ENCODE measurements around the gene SMYD4.
A peak's percentile ranks its signal among the peaks of the same experiment; 100 is the strongest.
"Not testable (repeated sequence)": the region's sequence is repeated elsewhere in the genome, so short reads cannot be mapped to it uniquely, and the experiment has no call there.

SMYD4 gene

DNA sequence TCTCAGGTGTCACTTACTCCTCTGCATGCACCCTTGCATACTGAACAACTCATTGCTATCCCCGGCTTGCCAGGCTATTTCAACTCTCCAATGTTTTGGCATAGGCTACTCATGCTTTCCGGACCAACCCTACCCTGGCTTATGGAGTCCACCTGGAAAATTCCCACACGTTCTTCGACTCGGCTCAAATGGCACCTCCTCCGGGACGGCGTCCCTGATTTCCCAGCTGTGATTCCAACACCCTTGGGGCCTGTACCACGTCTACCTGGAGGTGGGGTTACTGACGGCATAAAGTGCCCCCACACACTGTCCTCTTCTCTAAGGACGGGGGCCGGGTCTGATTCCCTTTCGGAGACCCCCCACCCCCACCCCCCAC is 498 bp downstream of the SMYD4 start:
- DNase-seq (ENCODE audit: low spot score) = no peak

- no peak for DNase-seq (ENCODE audit: low spot score)
Measured at GRCh38 chr17:1820528-1821252, 9.0 kb downstream of the SMYD4 start.

- no peak for DNase-seq (ENCODE audit: low spot score)
Measured at GRCh38 chr17:1813088-1813487, 16.6 kb downstream of the SMYD4 start.

GRCh38 chr17:1810450-1811103 is 19.1 kb downstream of the SMYD4 start:
- DNase-seq (ENCODE audit: low spot score) = no peak

GRCh38 chr17:1809815-1810214 is 19.9 kb downstream of the SMYD4 start:
- not testable (repeated sequence) for DNase-seq (ENCODE audit: low spot score)

DNA sequence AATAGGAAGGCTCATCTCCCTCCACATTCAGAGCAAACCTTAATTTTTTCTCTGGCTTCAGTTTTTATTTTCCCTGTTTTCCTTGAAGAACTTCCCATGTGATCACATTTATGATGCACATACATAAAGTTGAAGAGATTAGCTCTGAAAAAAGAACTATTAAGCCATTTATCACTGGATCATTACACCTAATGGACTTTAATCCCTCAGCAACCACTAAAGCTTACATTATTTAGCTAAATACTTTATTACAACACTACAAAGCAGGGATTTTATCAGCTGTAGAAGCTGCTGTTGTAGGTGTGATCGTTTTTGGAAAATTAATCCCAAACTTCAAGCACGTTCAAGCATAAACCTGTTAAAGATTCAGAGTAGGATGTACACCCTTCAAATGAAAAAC is 21.1 kb downstream of the SMYD4 start:
- DNase-seq (ENCODE audit: low spot score) = no peak

DNA sequence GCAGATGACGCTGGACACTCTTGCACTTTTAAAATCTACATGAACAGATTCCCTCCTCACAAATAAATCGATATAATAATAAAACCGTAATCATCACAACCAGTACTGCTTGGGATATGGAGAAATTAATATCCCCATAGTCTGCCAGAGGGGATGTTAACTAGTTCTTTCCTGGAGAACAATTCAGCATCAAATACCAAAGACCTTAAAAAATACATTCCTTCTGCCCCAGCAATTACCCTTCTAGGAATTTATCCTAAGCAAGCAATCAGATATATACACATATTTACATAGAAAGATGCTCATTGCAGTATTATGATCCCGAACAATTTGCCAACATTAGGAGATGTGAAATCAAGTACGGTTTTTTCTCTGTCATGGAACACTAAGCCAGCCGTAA is 21.8 kb downstream of the SMYD4 start:
- DNase-seq (ENCODE audit: low spot score) = no peak

- DNase-seq (ENCODE audit: low spot score) = no peak
Measured at GRCh38 chr17:1803280-1803679, 26.4 kb downstream of the SMYD4 start.

GRCh38 chr17:1802429-1802828 is 27.3 kb downstream of the SMYD4 start:
- no peak for DNase-seq (ENCODE audit: low spot score)

DNA sequence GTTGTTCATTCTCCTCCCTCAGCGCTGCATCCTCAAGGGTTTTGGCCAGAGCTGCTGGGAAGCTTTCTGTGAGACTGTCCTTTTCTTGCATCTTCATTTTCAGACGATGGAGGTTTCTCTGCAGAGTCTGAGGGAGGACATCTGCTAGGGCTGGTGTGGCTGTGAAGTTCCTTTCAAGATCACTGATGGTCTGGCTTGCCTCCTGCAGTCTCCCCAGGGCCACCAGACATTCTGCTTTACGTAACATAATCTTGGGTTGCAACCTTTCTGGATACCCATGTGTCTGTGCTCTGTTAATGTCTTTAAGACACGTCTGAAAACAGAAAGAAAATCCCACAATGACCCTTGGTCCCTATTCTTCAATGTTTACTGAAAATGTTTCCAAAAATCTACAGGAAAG is 29.0 kb downstream of the SMYD4 start:
- DNase-seq (ENCODE audit: low spot score) = no peak

GRCh38 chr17:1800240-1800639 is 29.5 kb downstream of the SMYD4 start:
- DNase-seq (ENCODE audit: low spot score) = no peak

GRCh38 chr17:1797846-1798245 is 31.9 kb downstream of the SMYD4 start:
- DNase-seq (ENCODE audit: low spot score) = not testable (repeated sequence)

DNA sequence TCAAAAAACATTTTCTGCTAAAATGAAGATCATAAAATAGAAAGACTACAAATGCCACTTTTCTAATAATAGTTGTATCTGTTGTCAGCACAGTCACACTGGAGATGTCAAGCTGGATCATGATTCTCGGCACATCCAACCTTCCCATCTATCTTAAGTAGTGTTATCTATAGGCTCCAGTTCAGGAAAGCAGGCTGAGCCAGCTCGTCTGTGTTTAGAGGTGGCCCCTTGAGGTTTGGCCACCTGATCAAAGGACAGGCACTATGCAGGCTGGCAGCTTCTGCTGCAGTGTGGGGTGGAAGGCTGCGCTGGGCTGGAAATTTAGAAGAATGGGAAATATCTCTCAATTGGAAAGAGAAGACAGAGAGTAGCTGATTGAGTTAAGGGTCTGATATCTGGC is 32.4 kb downstream of the SMYD4 start:
- no peak for DNase-seq (ENCODE audit: low spot score)

DNA sequence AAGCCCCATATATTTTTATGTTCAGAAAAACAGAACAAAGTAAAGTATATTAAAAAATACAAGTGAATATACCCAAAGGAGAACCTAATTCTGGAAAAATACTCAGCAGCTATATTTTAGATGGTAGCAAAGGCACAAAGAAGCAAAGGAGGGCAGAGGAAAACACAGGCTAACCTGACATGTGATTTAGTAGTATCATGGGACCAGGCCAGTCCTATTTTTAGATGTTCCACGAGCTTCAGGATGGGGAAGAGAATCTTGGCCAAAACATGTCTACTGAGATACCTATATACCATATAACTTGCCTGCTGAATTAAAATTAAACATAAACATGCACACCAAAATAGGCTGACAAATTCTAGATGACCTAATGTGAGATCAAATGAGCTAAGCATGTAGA is 32.9 kb downstream of the SMYD4 start:
- DNase-seq (ENCODE audit: low spot score) = no peak

- peak; percentile 44 for DNase-seq (ENCODE audit: low spot score)
Measured at GRCh38 chr17:1793447-1793806, 36.3 kb downstream of the SMYD4 start.

DNA sequence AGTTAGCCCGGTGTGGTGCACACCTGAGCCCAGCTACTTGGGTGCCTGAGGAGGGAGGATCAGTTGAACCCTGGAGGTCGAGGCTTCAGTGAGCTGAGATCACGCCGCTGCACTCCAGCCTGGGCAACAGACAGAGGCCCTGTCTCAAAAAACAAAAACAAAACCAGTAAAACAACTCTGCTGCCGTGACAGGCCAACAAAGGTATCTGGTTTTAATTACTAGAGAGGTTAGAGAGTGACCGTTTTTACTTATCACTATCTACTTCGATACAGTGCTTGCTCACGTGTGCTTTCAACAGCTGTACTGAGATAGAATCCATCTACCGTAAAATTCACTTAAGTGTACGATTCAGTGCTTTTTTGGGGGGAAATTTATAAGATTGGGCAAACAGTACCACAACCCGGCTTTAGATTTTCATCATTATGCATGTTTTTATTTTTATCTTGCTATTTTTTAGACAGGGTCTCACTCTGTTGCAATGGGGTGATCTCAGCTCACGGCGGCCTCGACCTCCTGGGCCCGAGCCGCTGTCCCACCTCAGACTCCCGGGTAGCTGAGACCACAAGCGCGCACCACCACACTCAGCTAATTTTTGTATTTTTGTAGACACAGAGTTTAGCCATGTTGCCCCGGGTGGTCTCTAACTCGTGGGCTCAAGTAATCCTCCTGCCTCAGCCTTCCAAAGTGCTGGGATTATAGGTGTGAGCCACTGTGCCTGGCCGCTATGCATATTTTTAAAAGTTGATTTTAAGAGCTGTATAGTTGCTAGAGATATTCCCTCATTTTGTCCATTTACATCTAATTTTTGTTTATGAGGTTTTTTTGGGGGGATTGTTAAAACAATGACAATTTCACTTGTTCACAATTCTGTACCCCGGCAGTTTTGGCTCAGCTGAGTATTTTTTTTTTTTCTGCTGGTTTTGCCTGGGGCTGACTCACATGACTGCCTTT is 36.9 kb downstream of the SMYD4 start:
- DNase-seq (ENCODE audit: low spot score) = peak; percentile 60

DNA sequence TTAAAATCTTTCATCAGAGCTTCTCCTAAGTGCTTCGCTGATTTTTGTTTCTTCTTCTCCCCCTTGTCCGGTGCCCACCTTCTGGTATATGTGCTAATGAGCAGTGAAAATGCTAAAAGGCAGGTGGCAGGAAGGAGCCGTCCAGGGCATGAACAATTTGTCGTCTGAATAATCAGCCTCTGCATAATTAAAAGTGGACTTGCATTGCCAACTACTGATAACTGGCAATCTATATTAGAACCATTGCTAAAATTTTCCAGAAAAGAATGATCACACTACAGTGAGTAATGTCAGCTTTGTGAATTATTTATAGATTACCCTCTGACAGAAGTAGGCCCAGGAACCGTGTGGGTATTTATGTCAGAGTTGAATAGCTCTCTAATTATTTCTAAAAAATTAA is 39.8 kb downstream of the SMYD4 start:
- DNase-seq (ENCODE audit: low spot score) = no peak

DNA sequence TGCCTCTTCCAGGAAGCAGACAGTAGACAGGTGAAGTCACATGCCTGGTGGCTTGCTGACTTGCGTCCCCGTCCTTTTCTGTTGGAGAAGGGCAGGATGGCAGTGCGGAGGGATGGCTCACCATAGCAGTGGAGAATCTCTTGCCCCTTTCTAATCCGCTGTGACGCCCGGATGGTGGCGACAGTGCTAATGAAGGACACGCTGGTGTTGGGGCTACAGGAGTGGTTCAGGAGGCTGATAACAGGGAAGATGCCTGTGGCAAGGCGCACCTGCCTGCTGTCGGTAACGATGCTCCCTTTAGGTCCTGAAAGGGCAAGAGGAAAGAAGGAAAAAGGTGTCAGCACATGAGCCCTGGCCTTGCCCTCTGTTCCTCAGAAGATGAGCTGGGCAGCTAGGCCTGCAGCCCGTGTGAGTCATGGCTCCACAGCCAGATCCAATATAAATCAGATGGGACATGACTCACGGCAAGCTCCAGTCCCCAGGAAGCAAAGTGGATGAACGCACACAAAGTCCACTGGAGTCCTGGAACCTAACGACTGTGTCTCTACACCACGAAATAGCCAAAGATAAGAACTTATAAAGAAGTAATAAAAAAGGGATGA is 42.3 kb downstream of the SMYD4 start:
- DNase-seq (ENCODE audit: low spot score) = no peak

DNA sequence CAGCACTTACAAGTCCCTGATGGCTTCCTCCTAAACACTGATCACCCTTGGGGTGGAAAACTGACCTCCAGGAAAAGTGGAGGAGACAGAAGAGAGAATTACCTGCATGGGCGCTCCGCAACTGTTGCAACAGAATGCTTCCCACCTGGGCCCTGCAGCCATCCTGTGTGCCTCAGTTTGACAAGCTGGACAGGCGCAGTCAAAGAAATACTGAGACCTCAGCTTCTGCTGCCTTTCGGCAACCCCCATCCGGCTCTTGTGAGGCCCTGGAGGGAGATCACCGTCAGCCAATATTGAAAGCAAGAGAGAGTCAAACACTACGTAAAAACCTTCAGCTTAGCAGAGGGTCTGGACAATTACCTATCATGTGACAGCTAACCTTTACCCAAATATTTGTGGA is 43.0 kb downstream of the SMYD4 start:
- no peak for DNase-seq (ENCODE audit: low spot score)

GRCh38 chr17:1785930-1786329 is 43.8 kb downstream of the SMYD4 start:
- DNase-seq (ENCODE audit: low spot score) = no peak

DNA sequence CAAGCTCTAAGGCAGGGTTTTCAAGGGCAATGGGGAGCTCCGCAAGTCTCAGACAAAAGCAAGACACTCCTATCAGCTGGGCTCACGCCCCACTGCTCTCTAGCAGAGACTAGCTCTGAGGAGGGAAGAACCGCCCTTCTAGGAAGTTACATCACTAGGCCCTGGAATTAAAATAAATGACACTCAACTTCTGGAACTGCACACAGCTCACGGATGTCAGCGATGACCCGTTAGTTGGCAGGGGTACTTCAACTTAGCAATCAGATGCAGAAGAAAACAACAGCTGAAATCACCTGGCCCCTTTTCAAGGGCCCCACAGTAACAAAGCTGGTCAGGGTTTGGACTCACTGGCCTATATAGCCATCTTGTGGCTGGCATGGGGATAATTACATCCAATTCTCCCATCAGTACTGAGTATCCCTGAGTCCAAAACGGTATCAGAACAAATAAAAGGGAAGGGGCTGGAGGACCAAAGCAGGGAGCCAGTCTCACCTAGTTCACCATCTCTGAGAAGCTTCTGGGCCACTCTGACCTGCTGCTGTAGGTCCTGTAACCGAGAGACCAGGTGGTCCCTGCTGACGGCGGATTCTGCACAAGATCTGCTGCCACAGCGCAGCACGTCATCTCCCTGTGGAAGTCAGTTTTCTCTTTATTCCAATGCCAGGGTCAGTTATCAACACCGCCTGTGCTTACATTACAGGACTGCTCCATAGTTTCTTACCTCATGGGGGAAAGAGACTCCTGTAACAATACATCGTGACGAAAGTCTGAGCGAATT is 45.7 kb downstream of the SMYD4 start:
- DNase-seq (ENCODE audit: low spot score) = no peak
